Measurements from ENCODE around the gene BRMS1.

Gene BRMS1

DNA sequence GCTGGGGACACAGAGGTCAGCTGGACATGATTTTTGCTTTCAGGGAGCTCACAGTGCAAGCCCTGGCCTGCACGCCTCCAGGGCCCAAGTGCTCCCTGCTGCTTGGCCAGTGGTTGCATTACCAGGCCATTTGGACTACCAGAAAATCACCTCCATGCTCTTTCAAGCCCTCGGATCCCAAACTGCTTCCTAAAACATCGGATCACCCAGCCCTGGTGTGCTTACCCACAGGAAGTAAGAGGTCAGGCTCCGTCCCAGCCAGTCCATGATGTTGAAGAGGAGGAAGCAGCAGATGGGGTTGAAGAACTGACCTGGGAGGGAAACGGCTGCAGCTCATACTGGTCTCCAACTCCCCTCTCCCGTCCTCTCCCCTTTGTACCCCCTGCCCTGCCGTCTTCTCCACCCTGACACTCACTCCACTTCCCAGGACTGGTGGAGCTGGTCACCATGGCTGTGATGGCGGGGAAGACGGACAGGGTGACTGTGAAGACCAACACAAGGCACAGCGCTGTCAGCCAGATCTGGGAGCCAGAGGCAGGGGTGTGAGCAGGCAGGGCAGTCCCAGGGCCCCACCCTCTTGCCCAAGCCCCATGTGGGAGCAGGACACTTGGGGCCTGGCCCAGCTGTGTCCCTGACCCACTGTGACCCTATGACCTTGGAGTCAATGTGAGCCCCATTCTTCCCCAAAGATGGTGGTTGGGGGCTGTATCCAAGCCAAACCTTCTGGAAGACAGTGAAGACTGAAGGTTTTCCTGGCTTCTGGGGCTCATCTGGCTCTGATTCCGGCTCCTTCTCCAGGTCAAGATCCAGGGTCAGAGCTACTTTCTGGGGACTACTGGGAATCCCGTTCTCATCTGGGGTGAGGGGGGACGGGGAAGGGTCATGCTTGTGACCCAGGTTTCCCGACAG, 21.1 kb upstream of the BRMS1 start:
- TF ChIP-seq, protein P1, sequence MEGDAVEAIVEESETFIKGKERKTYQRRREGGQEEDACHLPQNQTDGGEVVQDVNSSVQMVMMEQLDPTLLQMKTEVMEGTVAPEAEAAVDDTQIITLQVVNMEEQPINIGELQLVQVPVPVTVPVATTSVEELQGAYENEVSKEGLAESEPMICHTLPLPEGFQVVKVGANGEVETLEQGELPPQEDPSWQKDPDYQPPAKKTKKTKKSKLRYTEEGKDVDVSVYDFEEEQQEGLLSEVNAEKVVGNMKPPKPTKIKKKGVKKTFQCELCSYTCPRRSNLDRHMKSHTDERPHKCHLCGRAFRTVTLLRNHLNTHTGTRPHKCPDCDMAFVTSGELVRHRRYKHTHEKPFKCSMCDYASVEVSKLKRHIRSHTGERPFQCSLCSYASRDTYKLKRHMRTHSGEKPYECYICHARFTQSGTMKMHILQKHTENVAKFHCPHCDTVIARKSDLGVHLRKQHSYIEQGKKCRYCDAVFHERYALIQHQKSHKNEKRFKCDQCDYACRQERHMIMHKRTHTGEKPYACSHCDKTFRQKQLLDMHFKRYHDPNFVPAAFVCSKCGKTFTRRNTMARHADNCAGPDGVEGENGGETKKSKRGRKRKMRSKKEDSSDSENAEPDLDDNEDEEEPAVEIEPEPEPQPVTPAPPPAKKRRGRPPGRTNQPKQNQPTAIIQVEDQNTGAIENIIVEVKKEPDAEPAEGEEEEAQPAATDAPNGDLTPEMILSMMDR (conservative IDR thresholded peaks at IDR 0.05; ENCODE audit: low read depth, low read length), result no peak
- no peak overlapping the region for H3K4me3 ChIP-seq (ENCODE audit: low read length)

DNA sequence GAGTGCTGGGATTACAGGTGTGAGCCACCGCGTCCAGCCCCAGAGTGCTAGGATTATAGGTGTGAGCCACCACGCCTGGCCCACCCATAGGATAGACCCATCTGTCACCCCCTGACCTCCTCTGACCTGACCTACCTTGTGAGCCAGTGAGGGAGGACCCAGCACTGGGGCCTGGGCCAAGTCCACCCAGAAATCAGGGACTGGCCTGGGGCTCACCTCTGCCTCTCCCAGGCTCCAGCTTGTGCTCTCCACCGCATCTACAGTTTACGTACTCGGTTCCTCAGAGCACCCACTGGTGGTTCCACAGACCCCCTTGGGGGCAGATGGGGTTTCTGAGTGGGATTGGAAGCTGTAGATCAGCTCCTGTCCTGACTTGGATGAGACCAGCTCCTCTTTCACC, 20.3 kb upstream of the BRMS1 start:
- DNase-seq (ENCODE audit: low read depth), result no peak
- no peak overlapping the region for H3K4me3 ChIP-seq (ENCODE audit: low read length)
- TF ChIP-seq, protein P1 (conservative IDR thresholded peaks at IDR 0.05; ENCODE audit: low read depth, low read length), result no peak

More for the DNA sequence above, 21.1 kb upstream of the BRMS1 start:
- no peak for DNase-seq (ENCODE audit: low read depth)

DNA sequence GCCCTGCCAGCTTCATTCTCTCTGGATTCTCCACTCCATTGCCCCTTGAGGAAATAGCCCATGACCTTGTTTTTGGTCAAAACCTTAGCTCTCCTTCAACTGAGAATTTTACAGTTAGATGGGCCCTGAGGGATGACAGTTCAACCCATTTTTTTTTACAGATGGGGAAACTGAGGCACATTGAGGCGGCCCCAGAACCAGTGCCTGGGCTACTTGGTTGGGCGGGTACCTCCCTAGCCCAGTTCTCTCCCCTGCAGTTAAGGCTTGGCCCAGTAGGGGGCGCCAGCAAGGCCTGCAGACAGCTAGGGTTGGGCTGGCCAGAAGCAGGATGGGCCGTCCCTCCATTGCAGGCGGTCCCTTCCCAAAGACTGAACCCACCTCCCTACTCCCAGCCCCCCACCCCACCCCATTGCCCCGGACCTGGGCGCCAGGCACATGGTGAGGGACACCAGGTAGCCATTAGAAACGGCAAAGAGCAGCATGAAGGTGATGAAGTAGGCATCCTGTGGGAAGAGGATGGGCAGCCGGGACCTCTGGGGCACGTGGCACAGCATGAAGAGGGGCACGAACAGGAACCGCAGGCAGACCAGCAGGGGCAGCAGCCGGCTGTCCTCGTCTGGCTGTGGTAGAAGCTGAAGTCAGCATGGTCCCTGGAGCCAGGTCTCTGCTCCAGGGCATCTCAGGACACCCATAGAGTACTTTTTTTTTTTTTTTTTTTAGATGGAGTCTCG, 19.1 kb upstream of the BRMS1 start:
- DNase-seq (ENCODE audit: low read depth), result no peak
- TF ChIP-seq, protein P1 (conservative IDR thresholded peaks at IDR 0.05; ENCODE audit: low read depth, low read length), result peak; percentile 78
- no peak overlapping the region for H3K4me3 ChIP-seq (ENCODE audit: low read length)

DNA sequence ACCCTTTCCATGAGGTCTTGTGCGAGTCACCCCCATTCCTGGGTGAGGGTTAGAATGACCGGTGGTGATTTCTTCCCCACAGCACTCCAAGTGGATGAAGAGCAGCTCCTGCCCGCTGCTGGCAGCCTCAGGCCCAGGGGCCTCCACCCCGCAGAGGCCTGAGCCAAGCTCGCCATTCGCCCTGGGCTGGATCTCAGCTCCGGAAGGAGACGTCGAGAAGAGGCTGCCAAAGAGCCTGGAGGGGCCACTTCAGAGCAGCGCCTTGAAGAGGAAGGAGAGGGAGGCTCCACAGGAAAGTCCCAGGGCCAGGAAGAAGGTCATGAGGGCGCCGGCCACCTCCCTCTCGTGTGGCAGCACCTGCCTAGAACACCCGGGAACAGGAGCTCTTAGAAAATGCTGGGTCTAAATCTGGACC, 18.3 kb upstream of the BRMS1 start:
- DNase-seq (ENCODE audit: low read depth), result no peak
- TF ChIP-seq, protein P1 (conservative IDR thresholded peaks at IDR 0.05; ENCODE audit: low read depth, low read length), result no peak

DNA sequence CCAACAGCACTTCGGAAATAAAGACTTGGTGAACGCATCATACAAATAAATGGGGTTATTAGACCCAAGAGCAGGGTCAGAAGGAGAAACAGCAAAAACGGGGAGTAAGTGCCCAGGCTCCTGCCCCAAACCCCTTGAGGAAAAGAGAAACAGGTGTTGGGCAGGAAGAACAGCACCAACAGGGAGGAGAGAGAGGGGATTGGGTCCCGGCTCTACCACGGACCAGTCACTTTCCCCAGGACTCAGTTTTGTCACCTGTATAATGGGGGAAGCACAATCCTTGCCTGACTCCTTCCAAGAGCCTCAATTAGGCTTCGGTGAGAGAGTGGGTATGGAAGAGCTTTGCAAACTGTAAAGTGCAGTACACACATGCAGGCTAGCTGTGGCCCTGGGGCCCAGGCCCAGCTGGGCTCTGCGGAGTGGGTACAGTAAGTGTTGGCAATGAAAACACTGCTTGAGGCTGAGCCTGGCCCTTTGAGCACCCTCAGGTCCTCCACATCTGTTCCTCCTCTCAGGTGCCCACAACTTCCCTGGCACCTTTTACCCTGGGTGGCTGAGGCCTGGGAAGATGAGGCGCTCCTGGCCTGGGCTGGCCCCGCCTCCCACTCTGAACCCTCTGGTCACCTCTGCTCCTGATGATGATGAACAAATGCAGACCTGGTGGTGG, 17.7 kb upstream of the BRMS1 start:
- no peak for DNase-seq (ENCODE audit: low read depth)
- no peak overlapping the region for H3K4me3 ChIP-seq (ENCODE audit: low read length)
- TF ChIP-seq, protein P1 (conservative IDR thresholded peaks at IDR 0.05; ENCODE audit: low read depth, low read length), result no peak

More for the DNA sequence above, 18.3 kb upstream of the BRMS1 start:
- no peak overlapping the region for H3K4me3 ChIP-seq (ENCODE audit: low read length)

DNA sequence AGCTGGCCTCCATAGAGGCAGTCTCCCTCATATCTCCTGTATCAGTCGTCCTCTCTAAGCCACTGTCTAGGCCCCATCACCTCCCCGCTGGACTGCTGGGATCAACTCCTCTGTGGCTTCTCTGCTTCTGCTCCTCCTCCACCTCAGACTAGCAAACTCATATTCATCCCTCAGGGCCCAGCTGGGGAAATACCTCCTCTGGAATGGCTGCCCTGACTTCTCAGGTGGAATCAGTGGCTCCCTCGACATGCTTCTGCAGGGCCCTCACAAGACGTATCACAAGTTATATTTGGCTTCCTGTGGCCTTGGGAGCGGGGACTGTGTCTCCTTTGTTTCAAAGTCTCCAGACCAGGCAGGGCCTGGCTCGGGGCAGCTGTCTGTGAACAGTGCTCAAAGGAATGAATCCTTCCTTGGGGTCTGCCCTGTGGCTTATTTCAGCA, 16.6 kb upstream of the BRMS1 start:
- DNase-seq (ENCODE audit: low read depth), result no peak
- TF ChIP-seq, protein P1 (conservative IDR thresholded peaks at IDR 0.05; ENCODE audit: low read depth, low read length), result no peak
- no peak overlapping the region for H3K4me3 ChIP-seq (ENCODE audit: low read length)
